CD4-positive, alpha-beta T cell treated with Interleukin-4 for 1 hour (primary cell): Measurements from ENCODE around the gene MYL3.
A peak's percentile ranks its signal among the peaks of the same experiment; 100 is the strongest.

Source experiments
- DNase-seq, 2 donors: peaks; one replicate each; pipeline ENCODE4 v3.0.0-alpha.2; 2020 to 2022

The MYL3 gene

GRCh38 chr3:46864061-46864881 is 1.0 kb upstream of the MYL3 start:
- no peak for DNase-seq

DNA sequence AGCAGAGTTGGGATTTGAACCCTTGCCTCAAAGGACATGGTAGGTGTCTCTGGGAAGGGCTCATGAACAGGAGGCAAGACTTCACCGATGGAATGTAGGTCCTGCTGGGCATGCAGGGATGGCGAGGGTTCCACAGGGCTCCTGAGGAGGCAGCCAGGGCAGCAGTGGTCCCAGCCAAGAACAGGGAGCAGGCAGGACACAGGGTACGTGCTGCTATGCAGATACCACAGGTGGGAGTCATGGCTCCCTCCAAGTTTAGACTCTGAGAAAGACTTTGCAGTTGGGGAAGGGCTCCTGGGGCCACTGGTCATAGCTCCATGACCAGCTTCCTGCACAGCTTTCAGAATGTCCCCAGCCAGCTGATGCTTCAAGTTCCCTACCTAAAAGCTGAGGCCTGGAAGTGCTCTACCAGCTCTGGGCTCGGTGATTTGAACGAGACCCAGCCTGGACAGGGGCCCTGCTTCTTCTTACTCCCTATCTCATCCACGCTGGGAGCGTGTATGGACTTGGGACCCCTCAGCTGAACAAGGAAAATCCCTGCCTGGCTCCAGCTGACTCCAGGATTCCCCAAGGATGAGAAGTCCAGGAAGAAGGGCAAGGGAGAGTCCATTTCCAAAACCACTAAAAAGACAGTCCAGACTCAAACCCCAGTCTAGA is 747 bp downstream of the MYL3 start:
- DNase-seq, result no peak

- no peak for DNase-seq
Measured at GRCh38 chr3:46861605-46862368, 1.5 kb downstream of the MYL3 start.

- DNase-seq, result no peak
Measured at GRCh38 chr3:46860810-46861604, 2.2 kb downstream of the MYL3 start.

DNA sequence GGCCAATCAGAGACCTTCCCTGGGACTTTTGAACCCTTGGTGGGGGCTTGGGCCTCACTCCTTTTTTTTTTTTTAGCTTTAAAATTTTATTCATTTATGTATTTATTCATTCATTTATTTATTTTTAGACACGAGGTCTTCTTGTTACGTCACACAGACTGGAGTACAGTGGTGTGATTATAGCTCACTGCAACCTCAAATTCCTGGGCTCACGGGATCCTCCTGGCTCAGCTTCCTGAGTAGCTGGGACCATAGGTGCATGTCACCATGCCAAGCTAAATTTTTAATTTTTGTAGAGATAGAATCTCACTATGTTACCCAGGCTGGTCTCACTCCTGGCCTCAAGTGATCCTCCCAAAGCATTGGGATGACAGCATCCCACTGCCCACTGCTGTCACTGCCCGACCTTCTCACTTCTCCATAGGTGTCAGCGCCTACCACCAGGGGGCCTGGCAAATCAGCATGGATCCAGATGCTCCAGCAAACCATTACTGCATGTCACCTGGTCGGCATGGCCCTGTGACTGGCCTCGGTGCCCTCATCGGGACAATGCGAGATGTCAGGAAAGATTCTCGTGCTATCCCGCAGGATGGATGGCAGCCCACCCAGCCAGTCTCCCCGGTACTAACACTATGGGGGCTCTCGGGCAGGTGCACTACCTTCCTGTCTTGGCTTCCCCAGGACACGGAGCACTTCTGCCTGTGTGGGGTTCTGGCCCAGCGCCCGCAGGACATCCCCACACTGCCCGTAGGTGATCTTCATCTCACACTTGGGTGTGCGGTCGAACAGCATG is 3.0 kb downstream of the MYL3 start:
- no peak for DNase-seq

DNA sequence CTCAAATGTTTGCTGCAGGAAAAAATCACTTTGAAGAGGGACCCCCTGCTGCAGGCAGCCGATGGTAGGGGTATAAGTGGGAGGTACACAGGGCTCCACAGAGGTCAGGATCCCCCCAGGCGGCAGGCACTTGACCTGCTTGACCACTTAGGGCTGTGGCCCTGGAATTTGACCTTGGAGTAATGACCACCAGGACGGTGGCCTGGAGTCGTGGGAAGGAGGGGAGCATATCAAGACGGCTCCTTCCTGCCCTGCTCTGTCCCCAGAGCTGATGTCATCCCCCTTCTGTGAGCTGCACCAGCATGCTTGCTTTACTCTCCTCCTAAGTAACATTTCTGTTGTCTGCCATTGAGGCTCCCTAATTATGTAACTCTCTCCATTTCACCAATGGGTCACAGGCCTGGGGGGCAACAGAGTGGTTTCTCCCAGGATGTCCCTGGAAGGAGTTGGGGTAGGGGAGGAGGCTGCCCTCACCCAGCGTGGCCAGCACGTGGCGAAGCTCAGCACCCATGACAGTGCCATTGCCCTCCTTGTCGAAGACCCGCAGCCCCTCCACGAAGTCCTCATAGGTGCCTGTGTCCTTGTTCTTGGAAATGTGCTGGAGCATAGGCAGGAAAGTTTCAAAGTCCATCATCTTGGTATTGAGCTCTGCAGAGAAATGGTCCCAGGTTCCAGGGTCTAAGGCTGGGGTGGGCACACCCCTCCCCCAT is 4.1 kb downstream of the MYL3 start:
- DNase-seq, result no peak

DNA sequence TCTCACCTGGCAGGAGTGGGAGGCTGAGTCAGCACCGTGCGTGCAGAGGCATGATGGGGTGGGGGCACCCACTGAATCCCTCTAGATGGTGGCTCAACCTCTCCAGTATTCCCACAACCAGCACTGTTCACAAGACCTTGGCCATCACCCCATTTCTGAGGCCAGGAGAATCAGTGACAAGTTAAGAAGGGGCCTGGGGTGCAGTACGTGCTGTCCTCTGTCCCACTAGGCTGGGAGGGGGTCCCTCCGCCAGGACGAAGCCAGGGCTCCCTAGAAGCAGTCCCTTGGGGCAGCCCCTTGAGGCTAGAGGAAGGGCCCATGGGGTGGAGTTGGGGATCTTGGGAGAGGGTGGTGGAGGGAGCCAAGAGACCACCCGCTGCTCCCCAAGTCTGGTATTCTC is 4.8 kb downstream of the MYL3 start:
- no peak for DNase-seq

DNA sequence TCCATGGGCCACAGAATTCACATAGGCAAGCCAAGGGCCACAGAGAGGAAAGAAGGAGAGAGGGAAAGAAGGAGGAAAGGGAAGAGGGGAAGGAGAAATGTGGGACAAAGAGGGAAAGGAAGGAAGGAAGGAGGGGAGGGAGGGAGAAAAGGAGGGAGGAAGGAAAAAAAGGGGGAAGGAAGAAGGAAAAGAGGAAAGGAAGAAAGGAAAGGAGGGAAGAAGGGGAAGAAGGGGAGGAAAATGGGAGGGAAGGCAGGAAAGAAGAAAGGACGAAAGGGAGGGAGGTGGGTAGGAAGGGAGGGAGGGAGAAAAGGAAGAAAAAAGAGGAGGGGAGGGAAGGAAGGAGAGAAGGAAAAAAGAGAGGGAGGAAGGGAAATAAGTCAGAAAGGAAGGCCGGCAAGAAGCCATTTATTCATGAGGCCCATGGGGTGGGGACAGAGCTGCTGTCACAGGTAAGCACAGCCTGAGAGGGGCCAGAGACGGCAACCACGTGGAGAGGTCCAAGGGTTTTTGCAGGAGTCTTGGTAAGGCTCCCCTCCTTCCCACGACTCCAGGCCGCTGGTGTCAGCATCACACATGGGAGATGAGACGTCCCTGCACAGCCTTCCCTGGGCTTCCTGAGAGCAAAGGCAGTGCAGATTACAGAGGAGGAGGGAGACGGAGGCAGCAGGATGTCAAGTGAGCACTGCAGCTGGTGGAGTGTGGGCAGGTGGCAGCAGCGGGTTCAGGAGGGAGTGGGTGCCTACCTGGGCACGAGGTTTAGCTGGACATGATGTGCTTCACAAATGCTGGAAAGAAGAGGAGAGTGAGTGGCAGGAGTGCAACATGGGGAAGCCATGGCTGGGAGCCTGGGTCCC is 5.5 kb downstream of the MYL3 start:
- DNase-seq, result no peak

GRCh38 chr3:46856576-46857471 is 6.4 kb downstream of the MYL3 start:
- no peak for DNase-seq

GRCh38 chr3:46854555-46854991 is 8.7 kb downstream of the MYL3 start:
- no peak for DNase-seq

DNA sequence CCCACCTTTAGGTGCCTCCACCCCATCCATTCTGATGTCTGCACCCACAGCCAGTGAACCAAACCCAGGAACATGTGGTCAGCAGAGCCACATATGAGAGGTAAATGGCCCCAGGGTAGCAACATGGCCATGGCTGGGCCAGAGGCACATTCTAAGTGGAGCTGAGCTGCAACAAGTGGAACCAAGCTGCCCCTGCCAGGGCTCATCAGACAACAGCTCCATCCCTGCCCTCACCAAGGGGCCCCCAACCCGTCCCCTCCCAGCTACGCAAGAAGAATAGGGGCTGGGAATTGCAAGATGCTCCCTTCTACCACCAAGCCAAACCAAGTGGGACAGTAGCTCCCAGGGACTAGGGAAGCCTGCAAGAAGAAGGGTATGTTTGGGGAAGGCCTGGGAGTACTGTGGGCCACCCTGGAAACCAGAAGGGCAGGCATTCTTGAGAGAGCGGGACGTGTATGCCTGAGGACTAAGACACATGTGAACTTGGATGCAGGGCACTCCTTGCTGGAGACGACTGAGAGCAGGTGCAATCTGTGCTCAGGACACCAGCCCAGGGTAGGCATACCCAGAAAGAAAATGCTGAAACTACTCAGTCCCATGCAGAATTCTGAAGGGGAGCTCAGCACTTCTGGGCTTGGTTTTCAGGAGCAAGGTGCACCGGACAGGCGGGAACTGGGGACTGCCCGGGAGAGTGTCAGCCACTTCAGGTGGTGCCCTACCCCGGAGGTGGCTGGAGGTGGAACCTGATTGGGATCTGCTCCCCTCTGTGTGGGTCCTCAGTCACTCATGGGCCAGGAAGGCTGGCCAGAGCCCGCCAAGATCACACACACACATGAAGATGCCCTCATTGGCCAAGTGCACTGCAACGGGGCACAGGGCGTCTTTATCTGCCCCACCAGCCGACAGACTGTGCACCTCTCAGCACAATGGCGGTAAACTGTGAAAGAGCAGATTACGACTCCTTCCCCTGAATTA is 9.5 kb downstream of the MYL3 start:
- no peak for DNase-seq

- no peak for DNase-seq
Measured at GRCh38 chr3:46852839-46853355, 10.3 kb downstream of the MYL3 start.

DNA sequence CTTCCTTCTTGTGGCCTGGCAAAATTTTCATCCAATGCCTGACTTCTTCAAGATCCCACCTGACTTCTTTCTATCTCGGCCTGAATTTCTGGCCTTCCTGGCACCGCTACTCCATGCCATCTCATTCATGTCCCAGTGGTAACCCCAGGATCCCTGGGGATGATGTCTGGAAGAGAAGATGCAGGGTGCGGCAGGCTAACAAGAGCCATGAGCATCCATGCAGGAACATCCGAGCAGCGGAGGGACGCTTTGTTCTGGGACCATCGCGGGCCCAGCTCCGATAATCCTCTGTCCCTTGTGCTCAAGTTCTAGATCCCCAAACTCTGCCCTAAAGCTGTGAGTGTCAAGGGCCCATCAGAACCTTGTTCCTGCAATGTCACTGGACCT is 10.9 kb downstream of the MYL3 start:
- no peak for DNase-seq

- DNase-seq, result peak in 1 of 2 donors; percentile 4
Measured at GRCh38 chr3:46851364-46852333, 11.6 kb downstream of the MYL3 start.

GRCh38 chr3:46850468-46850779 is 12.8 kb downstream of the MYL3 start:
- DNase-seq, result peak in 1 of 2 donors; percentile 4

GRCh38 chr3:46849686-46850467 is 13.4 kb downstream of the MYL3 start:
- DNase-seq, result peak in 1 of 2 donors; percentile 6
